AG04450 (cell line): ENCODE measurements around the gene ABHD10. TPM values are rescaled to one million over a fixed set of nuclear protein-coding genes. Genes with fewer than 3 reads are reported as not detected.

Experiments
- CTCF ChIA-PET: fragments of 300-600, 350-600 bp; formaldehyde crosslinking; extraction: SDS; loops from one replicate; lab custom pipeline; 2022; ENCODE audit warnings: antibody characterized with exemption, inconsistent platforms; lab: Charles Lee
- POLR2A ChIA-PET: fragments of 350-600 bp; formaldehyde crosslinking; extraction: SDS; loops from one replicate; lab custom pipeline; 2021; ENCODE audit warnings: antibody characterized with exemption, inconsistent platforms; lab: Yijun Ruan, JAX
- DNase-seq: peaks from one replicate; pipeline ENCODE4 v3.0.0-alpha.2; 2011; ENCODE audit warnings: low read depth, low spot score
- H3K27ac ChIP-seq: one replicate; pipeline ENCODE4 v1.5.1; 2012; ENCODE audit warnings: low read depth, low read length, control low read depth
- H3K27me3 ChIP-seq: one replicate; pipeline ENCODE4 v1.6.0; 2012; ENCODE audit warnings: low read length; ENCODE audit not compliant: control insufficient read depth, insufficient read depth
- H3K4me3 ChIP-seq: 2 replicates; pipeline ENCODE4 v1.5.1; 2011; ENCODE audit warnings: mild to moderate bottlenecking, low read depth, low read length, control low read depth
- H3K9me3 ChIP-seq: 2 replicates; pipeline ENCODE4 v1.5.1; 2012; ENCODE audit warnings: low read length; ENCODE audit not compliant: control insufficient read depth, insufficient read depth
- polyA plus RNA-seq: library from polyadenylated mRNA; depleted of rRNA; stranded (reverse); fragments of >200 nt; gene quantifications from 2 replicates; pipeline ENCODE4 v1.2.3, GENCODE V29; 2011
- TF ChIP-seq, protein P1 (sequence below): IDR thresholded peaks from 2 replicates; pipeline ENCODE4 v1.5.1; 2011; ENCODE audit warnings: low read depth, low read length, control low read depth, inconsistent platforms

Gene ABHD10
- polyA plus RNA-seq, 1 experiment = 37.5 TPM

DNA sequence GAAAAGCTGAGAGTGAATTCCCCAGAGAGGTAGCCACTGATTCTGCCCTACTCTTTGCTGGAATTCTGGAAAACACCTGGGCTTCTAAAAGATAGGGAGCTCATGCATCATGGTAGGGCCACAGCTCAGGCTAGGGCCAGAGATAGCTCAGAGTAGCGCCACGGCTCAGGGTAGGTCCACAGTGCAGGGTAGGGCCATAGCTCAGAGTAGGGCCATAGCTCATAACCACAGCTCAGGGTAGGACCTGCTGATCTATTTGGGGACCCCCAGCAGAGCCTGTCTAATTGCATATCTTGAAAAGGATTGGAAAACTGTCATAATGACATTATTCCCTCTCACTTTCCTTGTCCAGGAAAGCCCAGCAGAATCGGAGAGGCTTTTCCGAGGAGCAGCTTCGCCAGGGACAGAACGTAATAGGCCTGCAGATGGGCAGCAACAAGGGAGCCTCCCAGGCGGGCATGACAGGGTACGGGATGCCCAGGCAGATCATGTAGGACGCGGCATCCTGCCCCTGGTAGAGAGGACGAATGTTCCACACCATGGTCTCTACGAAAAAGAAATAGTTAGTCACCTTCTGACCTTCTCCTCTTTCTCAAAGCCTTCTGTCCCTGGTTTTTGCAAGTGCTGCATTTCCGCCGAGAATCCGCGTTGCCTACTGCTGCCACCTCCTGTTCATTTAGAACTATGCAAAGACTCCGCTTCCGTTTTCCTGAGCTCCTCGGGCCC lies 34.4 kb downstream of the ABHD10 start:
- TF ChIP-seq, protein P1, sequence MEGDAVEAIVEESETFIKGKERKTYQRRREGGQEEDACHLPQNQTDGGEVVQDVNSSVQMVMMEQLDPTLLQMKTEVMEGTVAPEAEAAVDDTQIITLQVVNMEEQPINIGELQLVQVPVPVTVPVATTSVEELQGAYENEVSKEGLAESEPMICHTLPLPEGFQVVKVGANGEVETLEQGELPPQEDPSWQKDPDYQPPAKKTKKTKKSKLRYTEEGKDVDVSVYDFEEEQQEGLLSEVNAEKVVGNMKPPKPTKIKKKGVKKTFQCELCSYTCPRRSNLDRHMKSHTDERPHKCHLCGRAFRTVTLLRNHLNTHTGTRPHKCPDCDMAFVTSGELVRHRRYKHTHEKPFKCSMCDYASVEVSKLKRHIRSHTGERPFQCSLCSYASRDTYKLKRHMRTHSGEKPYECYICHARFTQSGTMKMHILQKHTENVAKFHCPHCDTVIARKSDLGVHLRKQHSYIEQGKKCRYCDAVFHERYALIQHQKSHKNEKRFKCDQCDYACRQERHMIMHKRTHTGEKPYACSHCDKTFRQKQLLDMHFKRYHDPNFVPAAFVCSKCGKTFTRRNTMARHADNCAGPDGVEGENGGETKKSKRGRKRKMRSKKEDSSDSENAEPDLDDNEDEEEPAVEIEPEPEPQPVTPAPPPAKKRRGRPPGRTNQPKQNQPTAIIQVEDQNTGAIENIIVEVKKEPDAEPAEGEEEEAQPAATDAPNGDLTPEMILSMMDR = peak; percentile 82
- no peak overlapping the region for H3K4me3 ChIP-seq
- no peaks in the 10 kb centered on the region for H3K27me3 ChIP-seq
- CTCF ChIA-PET = interaction anchor here (0.6 to 5.4 kb wide), 45 partner anchors 11 to 435 kb away, joined by 3 to 169 read pairs (median 5); partner anchors contain the start of genes ABHD10, TAGLN3 and TMPRSS7
- DNase-seq = peak; percentile 55
- no peak overlapping the region for H3K27ac ChIP-seq
- H3K9me3 ChIP-seq = no peaks in the 10 kb centered on the region
- POLR2A ChIA-PET = interaction anchor here (0.6 to 0.9 kb wide), 3 partner anchors 10 to 49 kb away, joined by 3 to 5 read pairs (median 4); partner anchors contain the start of gene ABHD10

DNA sequence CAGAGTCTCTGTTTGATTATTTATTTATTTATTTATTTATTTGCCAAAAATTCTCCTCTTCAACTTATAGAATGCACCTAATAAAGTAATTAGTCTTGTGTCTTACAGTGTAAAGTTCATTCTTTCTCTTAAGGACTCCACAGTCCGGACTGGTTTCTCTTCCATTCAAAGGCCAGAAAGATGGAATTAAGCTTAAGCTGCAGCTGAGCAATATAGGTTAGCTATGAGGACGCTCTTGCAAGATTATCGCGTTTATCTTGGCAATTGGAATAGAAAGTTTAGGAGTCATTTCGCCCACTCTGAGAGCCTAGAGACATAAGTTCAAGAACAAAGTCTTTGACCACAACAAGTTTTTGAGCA lies 34.9 kb downstream of the ABHD10 start:
- POLR2A ChIA-PET = interaction anchor here (0.6 to 0.9 kb wide), 3 partner anchors 10 to 49 kb away, joined by 3 to 5 read pairs (median 4); partner anchors contain the start of gene ABHD10
- Histone ChIP-seq H3K27ac (no peak overlapping the region), H3K4me3 (no peak overlapping the region), H3K9me3 (no peaks in the 10 kb centered on the region), H3K27me3 (no peaks in the 10 kb centered on the region)
- TF ChIP-seq, protein P1 = no peak
- no peak for DNase-seq
- CTCF ChIA-PET = interaction anchor here (0.6 to 5.4 kb wide), 43 partner anchors 10 to 436 kb away, joined by 3 to 169 read pairs (median 5); partner anchors contain the start of genes ABHD10, TAGLN3 and TMPRSS7

DNA sequence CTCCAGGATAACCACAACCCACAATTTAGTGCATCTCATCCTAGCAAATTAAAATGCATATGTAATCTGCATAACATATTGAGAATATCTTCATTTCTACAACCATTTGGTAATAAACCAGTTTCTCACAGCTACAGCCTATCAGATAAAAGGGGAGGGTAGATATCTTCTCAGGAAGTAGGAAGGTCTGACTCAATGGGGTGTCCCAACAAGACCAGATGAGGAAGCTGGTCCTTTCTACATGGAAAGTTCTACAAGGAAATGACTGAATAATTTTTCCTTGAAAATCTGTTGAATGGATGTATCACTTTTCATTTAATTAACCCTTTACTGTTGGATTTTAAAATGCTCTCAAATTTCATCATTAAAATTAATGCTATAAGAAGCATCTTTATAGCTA lies 38.3 kb downstream of the ABHD10 start:
- TF ChIP-seq, protein P1 = no peak
- no peaks in the 10 kb centered on the region for H3K27me3 ChIP-seq
- no peak overlapping the region for H3K27ac ChIP-seq
- H3K4me3 ChIP-seq = no peak overlapping the region
- DNase-seq = no peak
- ChIA-PET CTCF (interaction anchor here (0.6 to 1.3 kb wide), 5 partner anchors 18 to 284 kb away, joined by 3 to 5 read pairs (median 3); no protein-coding TSS in a partner anchor), POLR2A (no interaction called here)
- H3K9me3 ChIP-seq = no peaks in the 10 kb centered on the region

DNA sequence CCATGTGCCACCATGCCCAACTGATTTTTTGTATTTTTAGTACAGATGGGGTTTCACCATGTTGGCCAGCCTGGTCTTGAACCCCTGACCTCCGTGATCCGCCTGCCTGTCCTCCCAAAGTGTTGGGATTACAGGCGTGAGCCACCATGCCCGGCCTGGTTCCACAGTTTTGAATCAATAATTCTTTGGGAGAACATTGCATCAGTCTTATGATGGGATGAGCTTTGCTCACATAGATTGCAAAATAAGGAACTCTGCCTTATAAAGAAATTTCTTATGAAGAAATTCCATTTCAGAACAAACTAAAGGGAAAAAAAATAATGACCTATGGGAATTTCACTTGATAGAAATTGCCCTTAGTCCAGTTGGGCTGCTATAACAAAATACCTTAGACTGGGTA lies 39.9 kb downstream of the ABHD10 start:
- no peak overlapping the region for H3K4me3 ChIP-seq
- TF ChIP-seq, protein P1 = no peak
- no peak overlapping the region for H3K27ac ChIP-seq
- POLR2A ChIA-PET = no interaction called here
- CTCF ChIA-PET = interaction anchor here (2.3 to 2.5 kb wide), 2 partner anchors 25 to 301 kb away, joined by 7 to 9 read pairs; no protein-coding TSS in a partner anchor
- no peaks in the 10 kb centered on the region for H3K9me3 ChIP-seq
- H3K27me3 ChIP-seq = no peaks in the 10 kb centered on the region
- DNase-seq = no peak

DNA sequence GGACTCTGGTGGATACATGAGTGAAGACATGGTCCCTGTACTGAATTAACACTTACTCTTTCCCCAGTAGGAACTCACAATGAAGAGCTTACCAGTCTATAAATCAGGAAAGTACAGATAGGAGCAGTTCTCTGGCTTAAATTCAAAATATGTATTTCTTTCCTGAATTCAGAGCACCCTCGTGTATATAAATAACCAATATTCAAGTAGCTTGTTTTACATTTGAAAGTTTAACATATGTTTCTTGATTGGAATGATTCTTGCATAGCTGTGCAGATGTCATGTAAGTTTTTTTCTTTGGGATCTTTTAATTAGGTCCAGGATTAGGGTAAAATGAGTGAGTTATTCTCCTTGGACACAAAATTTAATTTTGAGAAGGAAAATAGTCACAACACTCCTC lies 40.9 kb downstream of the ABHD10 start:
- TF ChIP-seq, protein P1 = no peak
- no peak for DNase-seq
- ChIA-PET POLR2A (no interaction called here), CTCF (interaction anchor here (1.1 to 2.5 kb wide), 3 partner anchors 24 to 302 kb away, joined by 4 to 9 read pairs (median 7); no protein-coding TSS in a partner anchor)
- Histone ChIP-seq H3K9me3 (no peaks in the 10 kb centered on the region), H3K27ac (no peak overlapping the region), H3K4me3 (no peak overlapping the region), H3K27me3 (no peaks in the 10 kb centered on the region)
